Kasumi-1 (cell line): ENCODE results near the gene PHACTR1.
"Not testable (repeated sequence)": the region's sequence is repeated elsewhere in the genome, so short reads cannot be mapped to it uniquely, and the experiment has no call there.

Source experiments
- DNase-seq, 2 experiments: peaks; one replicate each; lab custom pipeline; 2025; lab: John Stamatoyannopoulos, UW

Gene PHACTR1

DNA sequence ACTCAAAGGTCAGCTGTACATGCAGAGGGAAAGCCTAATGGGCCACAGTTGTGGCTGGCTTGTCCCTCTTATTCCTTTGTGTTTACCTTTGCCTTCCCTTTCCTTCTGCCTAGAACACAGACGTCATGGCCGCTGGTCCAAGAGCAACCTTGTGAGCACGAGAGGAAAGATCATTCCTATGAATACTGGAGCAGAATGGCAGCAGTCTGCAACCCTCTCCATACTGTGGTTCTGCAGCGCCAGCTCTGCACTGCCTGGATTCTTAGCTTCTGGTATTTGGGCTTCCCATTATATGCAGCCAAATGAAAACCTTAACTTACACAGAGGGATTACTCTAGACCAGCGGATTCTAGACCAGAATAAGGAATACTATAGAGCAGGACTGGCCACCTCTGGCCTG is 599.3 kb downstream of the PHACTR1 start:
- no peak for DNase-seq

GRCh38 chr6:13318821-13319220 is 602.3 kb downstream of the PHACTR1 start:
- DNase-seq = no peak

GRCh38 chr6:13319891-13320564 is 603.5 kb downstream of the PHACTR1 start:
- no peak for DNase-seq

DNA sequence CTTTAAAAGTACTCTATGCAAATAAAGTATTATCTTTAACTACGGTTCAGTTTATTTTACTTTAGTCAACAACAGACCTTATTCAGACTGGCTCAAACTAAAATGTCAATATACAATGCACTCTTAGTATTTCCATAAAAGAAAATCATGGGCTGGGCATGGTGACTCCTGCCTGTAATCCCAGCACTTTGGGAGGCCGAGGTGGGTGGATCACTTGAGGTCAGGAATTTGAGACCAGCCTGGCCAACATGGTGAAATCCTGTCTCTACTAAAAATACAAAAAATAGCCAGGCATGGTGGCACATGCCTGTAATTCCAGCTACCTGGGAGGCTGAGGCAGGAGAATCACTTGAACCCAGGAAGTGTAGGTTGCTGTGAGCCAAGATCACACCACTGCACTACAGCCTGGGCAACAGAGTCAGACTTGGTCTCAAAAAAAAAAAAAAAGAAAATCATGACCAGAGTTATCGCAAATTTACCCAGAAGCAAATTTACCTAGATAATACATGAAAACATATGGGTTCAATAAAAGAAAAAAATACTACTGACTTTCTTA is 609.5 kb downstream of the PHACTR1 start:
- DNase-seq = not testable (repeated sequence)

GRCh38 chr6:13327691-13328075 is 611.1 kb downstream of the PHACTR1 start:
- peak; percentile 43 to 57 for DNase-seq

- peak; percentile 88 to 90 for DNase-seq
Observed at GRCh38 chr6:13328076-13328874, 611.7 kb downstream of the PHACTR1 start, which contains the start of gene TBC1D7. Gene TBC1D7, minus strand, starts transcription at chr6:13328537. Its CDS starts 1,639 bp downstream, at chr6:13326898.

GRCh38 chr6:13328875-13329183 is 612.3 kb downstream of the PHACTR1 start:
- DNase-seq = no peak

- DNase-seq = peak; percentile 66 to 76
Observed at GRCh38 chr6:13331516-13332348, 615.2 kb downstream of the PHACTR1 start.

DNA sequence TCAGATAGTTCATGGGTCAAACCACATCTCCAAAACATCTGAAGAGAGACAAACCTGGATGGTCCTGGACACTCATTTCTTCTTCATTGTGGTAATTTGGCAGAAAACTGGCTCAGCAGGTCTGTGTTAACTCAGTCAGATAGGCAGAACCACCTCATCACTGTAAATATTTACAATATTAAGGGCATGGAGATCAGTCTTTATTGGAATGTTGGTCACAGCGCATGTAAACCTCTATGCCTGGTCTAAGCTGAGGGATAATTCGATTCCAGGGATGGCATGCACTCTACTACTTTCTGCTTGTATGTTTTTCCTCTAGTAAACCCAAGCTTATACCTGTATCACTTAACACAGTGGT is 615.8 kb downstream of the PHACTR1 start:
- DNase-seq = no peak

DNA sequence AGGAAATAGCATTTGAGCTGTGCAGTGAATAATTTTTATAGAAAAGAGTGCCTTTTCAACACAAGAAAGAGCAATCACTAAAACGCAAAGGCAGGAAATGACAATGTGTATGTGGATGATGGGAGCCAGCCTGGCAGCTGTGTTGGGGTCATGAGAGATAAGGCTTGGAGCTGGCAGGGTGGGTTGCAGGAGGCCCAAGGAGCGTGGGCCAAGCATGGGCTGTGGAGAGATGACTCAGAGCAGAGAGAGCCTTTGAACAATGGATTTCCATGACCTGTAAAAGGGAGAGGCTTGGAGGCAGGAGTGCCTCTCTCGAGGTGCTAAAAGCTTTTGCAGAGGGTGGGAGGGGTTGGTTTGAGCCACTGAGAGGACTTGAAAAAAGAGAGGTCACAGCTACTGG is 618.4 kb downstream of the PHACTR1 start:
- no peak for DNase-seq

- DNase-seq = peak; percentile 83
Observed at GRCh38 chr6:13336553-13336952, 620.0 kb downstream of the PHACTR1 start.

GRCh38 chr6:13338038-13338437 is 621.5 kb downstream of the PHACTR1 start:
- peak; percentile 39 to 47 for DNase-seq
